Measurements from ENCODE around the gene F3. TPM values are rescaled to one million over a fixed set of nuclear protein-coding genes. Genes with fewer than 3 reads are reported as not detected.

F3 gene
- total RNA-seq, 1 donor from 2014 or later, result 4.5 TPM

- Mint-ChIP-seq H3K36me3 (ENCODE audit: low read depth) (no peaks in the 10 kb centered on the region), H3K4me3 (ENCODE audit: unreplicated experiment) (no peak overlapping the region), H3K27ac (ENCODE audit: unreplicated experiment) (no peak overlapping the region), H3K27me3 (ENCODE audit: low read depth) (no peaks in the 10 kb centered on the region), H3K9me3 (ENCODE audit: low read depth) (no peaks in the 10 kb centered on the region), H3K4me1 (ENCODE audit: low read depth) (peaks cover 9% of the 10 kb centered on the region)
- no peak for TF ChIP-seq CTCF (IDR thresholded peaks at IDR 0.05)
- DNase-seq (ENCODE audit: low spot score), result no peak
Observed at GRCh38 chr1:94565901-94566300, 24.3 kb upstream of the F3 start.

GRCh38 chr1:94562519-94563260 lies 21.1 kb upstream of the F3 start:
- Mint-ChIP-seq H3K27me3 (ENCODE audit: low read depth) (no peaks in the 10 kb centered on the region), H3K4me3 (ENCODE audit: unreplicated experiment) (peak overlapping the region; percentile 19), H3K4me1 (ENCODE audit: low read depth) (peaks cover 14% of the 10 kb centered on the region), H3K27ac (ENCODE audit: unreplicated experiment) (no peak overlapping the region), H3K36me3 (ENCODE audit: low read depth) (no peaks in the 10 kb centered on the region), H3K9me3 (ENCODE audit: low read depth) (no peaks in the 10 kb centered on the region)
- TF ChIP-seq CTCF (IDR thresholded peaks at IDR 0.05), result no peak
- no peak for DNase-seq (ENCODE audit: low spot score)

GRCh38 chr1:94560333-94560732 lies 18.8 kb upstream of the F3 start:
- Mint-ChIP-seq H3K4me1 (ENCODE audit: low read depth) (peaks cover 14% of the 10 kb centered on the region), H3K36me3 (ENCODE audit: low read depth) (no peaks in the 10 kb centered on the region), H3K9me3 (ENCODE audit: low read depth) (no peaks in the 10 kb centered on the region), H3K4me3 (ENCODE audit: unreplicated experiment) (no peak overlapping the region), H3K27ac (ENCODE audit: unreplicated experiment) (no peak overlapping the region), H3K27me3 (ENCODE audit: low read depth) (no peaks in the 10 kb centered on the region)
- TF ChIP-seq CTCF (IDR thresholded peaks at IDR 0.05), result peak; percentile 50
- DNase-seq (ENCODE audit: low spot score), result no peak

- no peak overlapping the region for H3K4me3 Mint-ChIP-seq (ENCODE audit: unreplicated experiment)
- no peak overlapping the region for H3K27ac Mint-ChIP-seq (ENCODE audit: unreplicated experiment)
- no peaks in the 10 kb centered on the region for H3K27me3 Mint-ChIP-seq (ENCODE audit: low read depth)
- no peak for TF ChIP-seq CTCF (IDR thresholded peaks at IDR 0.05)
- DNase-seq (ENCODE audit: low spot score), result no peak
- H3K4me1 Mint-ChIP-seq (ENCODE audit: low read depth), result peaks cover 14% of the 10 kb centered on the region
- no peaks in the 10 kb centered on the region for H3K9me3 Mint-ChIP-seq (ENCODE audit: low read depth)
- H3K36me3 Mint-ChIP-seq (ENCODE audit: low read depth), result no peaks in the 10 kb centered on the region
Observed at GRCh38 chr1:94559921-94560320, 18.4 kb upstream of the F3 start.

GRCh38 chr1:94555091-94555490 lies 13.5 kb upstream of the F3 start:
- DNase-seq (ENCODE audit: low spot score), result no peak
- TF ChIP-seq CTCF (IDR thresholded peaks at IDR 0.05), result no peak
- H3K4me3 Mint-ChIP-seq (ENCODE audit: unreplicated experiment), result no peak overlapping the region
- no peaks in the 10 kb centered on the region for H3K36me3 Mint-ChIP-seq (ENCODE audit: low read depth)
- H3K27me3 Mint-ChIP-seq (ENCODE audit: low read depth), result no peaks in the 10 kb centered on the region
- H3K4me1 Mint-ChIP-seq (ENCODE audit: low read depth), result peaks cover 35% of the 10 kb centered on the region
- no peaks in the 10 kb centered on the region for H3K9me3 Mint-ChIP-seq (ENCODE audit: low read depth)
- H3K27ac Mint-ChIP-seq (ENCODE audit: unreplicated experiment), result no peak overlapping the region
